HG03159 (cell line): ENCODE data around the gene SMAGP.
A peak's percentile ranks its signal among the peaks of the same experiment; 100 is the strongest.
"Not testable (repeated sequence)": the region's sequence is repeated elsewhere in the genome, so short reads cannot be mapped to it uniquely, and the experiment has no call there.

Source experiments
- ATAC-seq: cut with Tn5 transposase; IDR thresholded peaks from one replicate; pipeline ENCODE4 v1.9.1; 2021; ENCODE audit warnings: mild to moderate bottlenecking, moderate library complexity; ENCODE audit not compliant: unreplicated experiment

SMAGP gene

GRCh38 chr12:51265024-51265423 is 5.2 kb downstream of the SMAGP start:
- ATAC-seq = no peak

DNA sequence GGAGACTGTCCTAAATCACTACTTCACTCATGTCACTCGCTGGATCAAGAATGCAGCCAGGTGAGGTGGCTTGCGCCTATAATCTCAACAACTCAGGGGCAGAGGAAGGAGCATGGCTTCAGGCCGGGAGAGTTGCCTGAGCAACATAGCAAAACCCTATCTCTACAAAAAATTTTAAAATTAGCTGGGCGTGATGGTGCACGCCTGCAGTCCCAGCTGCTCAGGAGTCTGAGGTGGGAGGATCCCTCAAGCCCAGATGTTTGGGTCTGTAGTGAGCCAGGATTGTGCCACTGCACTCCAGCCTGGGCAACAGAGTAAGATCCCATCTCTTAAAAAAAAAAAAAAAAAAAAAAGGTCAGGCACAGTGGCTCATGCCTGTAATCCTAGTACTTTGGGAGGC is 5.9 kb downstream of the SMAGP start:
- no peak for ATAC-seq

GRCh38 chr12:51263341-51263740 is 6.9 kb downstream of the SMAGP start:
- ATAC-seq = no peak

DNA sequence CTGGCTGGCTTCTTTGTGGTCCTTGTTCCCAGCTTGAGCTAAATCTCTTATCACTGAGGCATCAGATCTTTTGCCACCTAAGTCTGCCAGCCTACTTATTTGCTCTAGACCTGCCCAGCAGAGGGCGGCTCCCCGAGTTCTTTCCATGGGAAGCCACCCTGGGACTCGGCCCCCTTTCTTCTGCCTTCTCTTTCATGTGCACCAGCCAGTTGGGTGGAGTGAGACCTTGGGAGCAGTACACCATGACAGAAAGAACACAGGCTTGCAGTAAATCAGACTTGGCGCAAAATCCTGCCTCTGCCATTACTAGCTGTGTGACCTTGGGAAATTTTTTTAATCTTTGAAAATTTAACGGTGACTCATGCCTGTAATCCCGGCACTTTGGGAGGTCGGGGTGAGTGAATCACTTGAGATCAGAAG is 7.4 kb downstream of the SMAGP start:
- no peak for ATAC-seq

GRCh38 chr12:51259600-51259999 is 10.6 kb downstream of the SMAGP start:
- ATAC-seq = not testable (repeated sequence)

DNA sequence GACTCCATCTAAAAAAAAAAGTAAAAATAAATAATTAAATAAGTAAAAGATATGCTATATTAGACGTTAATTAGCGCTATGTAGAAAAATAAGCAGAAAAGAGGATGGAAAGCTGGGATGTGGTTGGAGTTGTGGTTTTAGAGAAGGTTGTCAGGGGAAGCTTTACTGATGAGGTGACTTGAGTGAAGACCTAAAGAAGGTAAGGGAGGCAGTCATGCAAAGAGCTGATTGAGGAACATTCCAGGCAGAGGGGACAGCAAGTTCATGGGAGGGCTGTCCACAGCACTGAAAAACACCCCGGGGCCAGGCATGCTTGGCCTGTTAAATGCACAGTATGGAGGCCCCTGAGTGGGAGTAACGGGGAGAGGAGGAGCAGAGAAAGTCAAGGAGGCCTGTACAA is 15.7 kb downstream of the SMAGP start:
- no peak for ATAC-seq

DNA sequence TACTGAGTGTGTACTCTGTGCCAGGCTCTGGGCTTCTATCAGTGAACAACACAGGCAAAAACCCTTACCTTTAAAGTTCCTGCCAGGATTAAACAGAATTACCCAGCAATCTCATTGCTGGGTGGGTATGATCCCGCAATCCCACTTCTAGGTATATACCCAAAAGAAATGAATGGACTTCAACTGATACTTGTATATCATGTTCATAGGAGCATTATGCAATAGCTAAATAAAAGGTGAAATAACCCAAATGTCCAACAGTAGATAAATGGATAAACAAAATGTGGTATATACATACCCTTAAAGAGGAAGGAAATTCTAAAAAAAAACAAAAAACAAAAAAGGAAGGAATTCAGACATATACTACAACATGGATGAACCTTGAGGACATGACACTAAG is 16.9 kb downstream of the SMAGP start:
- ATAC-seq = no peak

- no peak for ATAC-seq
Measured at GRCh38 chr12:51247523-51248206, 22.6 kb downstream of the SMAGP start.

GRCh38 chr12:51246254-51246853 is 23.9 kb downstream of the SMAGP start:
- no peak for ATAC-seq

GRCh38 chr12:51245476-51246253 is 24.6 kb downstream of the SMAGP start:
- ATAC-seq = no peak

DNA sequence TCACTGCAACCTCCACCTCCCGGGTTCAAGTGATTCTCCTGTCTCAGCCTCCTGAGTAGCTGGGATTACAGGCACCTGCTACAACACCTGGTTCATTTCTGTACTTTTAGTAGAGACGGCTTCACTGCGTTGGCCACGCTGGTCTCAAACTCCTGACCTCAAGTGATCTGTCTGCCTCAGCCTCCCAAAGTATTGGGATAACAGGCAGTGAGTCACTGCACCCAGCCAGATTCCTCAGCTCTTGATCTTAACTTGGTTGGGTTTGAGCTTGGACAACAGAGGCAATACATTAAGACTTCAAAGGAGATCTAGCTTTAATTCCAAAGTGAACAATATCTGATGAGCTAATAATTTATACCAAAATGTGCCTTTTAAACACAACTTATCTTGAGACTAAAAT is 25.9 kb downstream of the SMAGP start:
- ATAC-seq = no peak

DNA sequence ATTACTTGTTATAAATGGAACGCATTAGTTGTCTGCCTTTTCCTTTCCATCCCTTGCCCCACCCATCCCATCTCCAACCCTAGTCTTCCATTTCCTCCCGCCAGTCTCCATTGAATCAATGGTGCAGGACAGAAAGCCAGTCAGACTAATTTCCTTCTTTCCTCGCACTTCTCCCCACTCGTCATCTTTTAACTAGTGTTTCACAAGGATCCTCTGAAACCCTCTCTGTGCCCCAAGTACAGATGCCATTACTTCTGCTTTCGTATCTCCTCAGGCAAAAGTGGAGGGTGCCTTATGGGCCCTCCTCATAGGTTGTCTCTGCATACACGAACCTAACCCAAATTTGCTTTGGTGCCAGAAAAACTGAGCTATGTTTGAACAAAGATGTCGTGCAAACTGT is 27.3 kb downstream of the SMAGP start:
- no peak for ATAC-seq

GRCh38 chr12:51242120-51242519 is 28.1 kb downstream of the SMAGP start:
- ATAC-seq = no peak

GRCh38 chr12:51240971-51241370 is 29.2 kb downstream of the SMAGP start:
- ATAC-seq = no peak

DNA sequence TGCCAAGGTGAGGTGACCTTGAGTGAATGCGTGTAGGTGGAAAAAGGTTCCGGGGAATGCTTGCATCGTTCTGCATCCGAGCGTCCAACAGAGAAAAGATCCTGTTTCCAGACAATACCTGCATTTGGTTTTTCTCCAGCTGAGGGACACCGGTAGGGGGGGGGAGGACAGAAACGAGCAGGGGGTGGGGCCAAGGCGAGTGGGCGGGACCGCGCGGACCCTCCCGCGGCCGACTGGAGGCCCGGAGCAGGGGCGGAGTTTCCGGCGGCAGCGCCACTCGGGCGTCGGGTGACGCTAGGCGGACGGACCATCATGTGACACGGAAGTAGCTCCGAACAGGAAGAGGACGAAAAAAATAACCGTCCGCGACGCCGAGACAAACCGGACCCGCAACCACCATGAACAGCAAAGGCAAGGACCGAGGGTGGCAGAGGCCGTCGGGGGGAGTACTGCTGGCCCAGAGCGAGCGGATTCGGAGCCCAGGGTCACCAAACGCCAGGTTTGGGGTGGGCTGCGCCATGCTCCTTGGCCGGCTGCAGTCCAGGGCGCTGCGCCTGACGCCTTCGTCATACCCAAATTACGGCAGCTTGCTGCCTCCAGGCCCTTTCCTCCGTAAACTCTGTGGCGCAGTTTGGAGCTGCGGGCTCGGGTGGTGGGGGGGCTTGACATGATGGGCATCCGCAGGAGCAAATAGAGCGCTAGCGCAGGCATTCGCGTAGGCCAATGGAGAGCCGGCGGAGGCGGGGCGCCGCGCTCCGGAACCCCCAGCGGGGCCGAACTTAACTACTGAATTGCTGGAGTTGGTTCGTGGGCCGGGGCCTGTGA is 31.5 kb downstream of the SMAGP start, which contains the start of gene DAZAP2:
Gene DAZAP2, plus strand, starts transcription at position 317 of the 825 bp plus-strand sequence. Its CDS starts 82 bp downstream, at position 399.
- ATAC-seq = peak; percentile 90

DNA sequence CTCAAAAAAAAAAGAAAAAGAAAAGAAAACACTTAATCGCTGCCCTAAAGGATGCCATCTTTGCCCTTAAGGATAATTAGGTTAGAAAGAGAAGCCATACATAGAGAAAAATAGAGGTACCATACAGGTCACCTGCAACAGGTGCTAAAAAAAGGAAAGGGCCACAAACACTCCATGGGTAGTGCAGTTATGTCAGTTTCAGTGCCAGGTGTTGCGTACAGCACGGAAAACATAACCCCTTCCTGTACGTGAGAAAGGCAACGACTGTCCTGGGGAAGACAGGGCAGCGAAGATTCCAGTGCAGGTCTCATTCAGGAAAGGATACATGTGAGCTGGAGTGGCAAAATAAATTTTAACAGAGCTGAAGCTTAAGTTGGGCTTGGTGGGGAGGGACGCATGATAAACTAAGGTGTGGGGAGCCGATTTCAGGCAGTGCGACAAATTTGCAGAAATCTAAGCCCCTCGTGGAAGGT is 32.1 kb downstream of the SMAGP start:
- peak; percentile 4 for ATAC-seq

- no peak for ATAC-seq
Measured at GRCh38 chr12:51234530-51234929, 35.7 kb downstream of the SMAGP start.

DNA sequence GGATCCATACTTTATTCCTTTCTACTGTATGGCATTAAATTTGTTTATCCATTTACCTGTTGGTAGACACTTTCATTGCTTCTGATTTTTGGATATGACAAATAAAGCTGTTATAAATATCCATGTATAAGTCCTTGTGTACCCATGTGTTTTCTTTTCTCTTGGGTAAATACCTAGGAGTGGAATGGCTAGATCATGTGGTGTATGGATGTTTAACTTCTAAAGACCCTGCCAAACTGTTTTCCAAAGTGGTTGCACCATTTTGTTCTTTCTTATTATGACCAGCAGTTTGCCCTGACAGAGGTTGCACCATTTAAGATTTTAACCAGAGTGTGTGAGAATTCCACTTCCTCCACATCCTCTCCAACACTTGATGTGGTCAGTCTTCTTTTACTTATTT is 37.6 kb downstream of the SMAGP start:
- ATAC-seq = no peak

DNA sequence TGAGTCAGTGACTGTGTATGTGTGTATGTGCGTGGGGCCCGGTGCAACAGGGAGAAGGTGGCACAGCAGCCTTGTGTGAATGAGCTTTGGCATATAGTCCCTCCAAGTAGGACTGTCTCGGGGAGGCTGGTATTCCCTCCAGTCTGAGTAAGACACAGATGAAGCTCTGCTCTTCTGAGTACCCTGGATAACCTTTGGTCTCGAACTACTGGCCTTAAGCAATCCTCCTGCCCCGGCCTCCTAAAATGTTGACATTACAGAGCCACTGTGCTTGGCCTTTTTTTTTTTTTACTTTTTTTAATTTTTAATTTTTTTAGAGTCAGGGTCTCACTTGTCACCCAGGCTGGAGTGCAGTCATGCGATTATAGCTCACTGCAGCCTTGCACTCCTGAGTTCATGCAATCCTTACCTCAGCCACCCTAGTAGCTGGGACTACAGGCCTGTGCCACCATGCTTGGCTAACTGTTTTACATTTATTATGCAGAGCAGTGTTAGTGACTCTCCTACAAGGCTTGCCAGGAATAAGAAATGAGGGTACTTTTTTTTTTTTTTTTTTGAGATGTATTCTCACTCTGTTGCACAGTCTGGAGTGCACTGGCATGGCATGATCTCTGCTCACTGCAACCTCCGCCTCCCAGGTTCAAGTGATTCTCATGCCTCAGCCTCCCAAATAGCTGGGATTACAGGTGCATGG is 41.0 kb downstream of the SMAGP start:
- no peak for ATAC-seq

- ATAC-seq = no peak
Measured at GRCh38 chr12:51227962-51228361, 42.3 kb downstream of the SMAGP start.
